Caco-2 (cell line): Measurements from ENCODE around the gene ACOX1. TPM values are rescaled to one million over a fixed set of nuclear protein-coding genes. Genes with fewer than 3 reads are reported as not detected.

Experiments
- BruUV-seq: library from RNA; stranded (reverse); fragments of 400-500 nt; replicated peaks from 2 replicates; lab custom pipeline; 2021; lab: Mats Ljungman, UMichigan
- CTCF ChIA-PET: fragments of 300-600 bp; sonication (Branson Sonifier 250); formaldehyde crosslinking; loops from one replicate; lab custom pipeline; 2022; ENCODE audit warnings: antibody characterized with exemption; lab: Charles Lee
- POLR2A ChIA-PET: fragments of 300-600 bp; sonication (Branson Sonifier 250); formaldehyde crosslinking; loops from one replicate; lab custom pipeline; 2022; ENCODE audit warnings: antibody characterized with exemption; lab: Charles Lee
- DNase-seq, 2 experiments: peaks; one replicate each; pipeline versions ENCODE4 v3.0.0 to v3.0.0-alpha.2; 2020 to 2022
- H3K27me3 ChIP-seq: replicated peaks from 2 replicates; pipeline ENCODE4 v1.6.0; 2011; ENCODE audit warnings: low read length; ENCODE audit not compliant: control insufficient read depth, insufficient read depth
- H3K36me3 ChIP-seq: 2 replicates; pipeline ENCODE4 v1.5.1; 2011; ENCODE audit warnings: low read length; ENCODE audit not compliant: control insufficient read depth, insufficient read depth
- H3K4me1 ChIP-seq: fragments of 250-450 bp; sonication (Bioruptor Pico); 2 replicates; pipeline ENCODE4 v1.5.1; 2020; ENCODE audit warnings: mild to moderate bottlenecking
- H3K4me3 ChIP-seq: 2 replicates; pipeline ENCODE4 v1.5.1; 2011; ENCODE audit warnings: low read depth, mild to moderate bottlenecking, control low read depth, low read length
- H3K9me3 ChIP-seq: fragments of 250-450 bp; sonication (Bioruptor Pico); 2 replicates; pipeline ENCODE4 v1.5.1; 2020; ENCODE audit warnings: mild to moderate bottlenecking, moderate library complexity
- H3K27ac Mint-ChIP-seq: one replicate; pipeline ENCODE4 v1.8.0; 2022; ENCODE audit warnings: mixed read lengths; ENCODE audit not compliant: unreplicated experiment
- H3K27me3 Mint-ChIP-seq: one replicate; pipeline ENCODE4 v1.8.0; 2022; ENCODE audit warnings: mixed read lengths; ENCODE audit not compliant: insufficient read depth, unreplicated experiment
- H3K36me3 Mint-ChIP-seq: one replicate; pipeline ENCODE4 v1.8.0; 2022; ENCODE audit warnings: mild to moderate bottlenecking, mixed read lengths; ENCODE audit not compliant: insufficient read depth, unreplicated experiment
- H3K4me1 Mint-ChIP-seq: one replicate; pipeline ENCODE4 v1.8.0; 2022; ENCODE audit warnings: low read depth, mixed read lengths; ENCODE audit not compliant: unreplicated experiment
- H3K4me3 Mint-ChIP-seq: one replicate; pipeline ENCODE4 v1.8.0; 2022; ENCODE audit warnings: mild to moderate bottlenecking, moderate library complexity, mixed read lengths; ENCODE audit not compliant: unreplicated experiment
- H3K9me3 Mint-ChIP-seq: one replicate; pipeline ENCODE4 v1.8.0; 2022; ENCODE audit warnings: mixed read lengths; ENCODE audit not compliant: unreplicated experiment
- intact Hi-C: fragments of 100-400 bp; cut with micrococcal nuclease; formaldehyde crosslinking; loops from one replicate; pipeline ENCODE4 v1.10.0; 2022; ENCODE audit not compliant: unreplicated experiment
- total RNA-seq: library from RNA; stranded (reverse); gene quantifications from 2 replicates; pipeline ENCODE4 v1.2.3, GENCODE V29; 2022
- TF ChIP-seq, protein P1 (sequence below), 2 experiments: fragments of 200-600 bp in 1 of 2; IDR thresholded peaks; 1 replicate in 1 of 2; 2 replicates in 1 of 2; pipeline versions ENCODE4 v1.5.1 to v1.8.0; 2011 to 2022; ENCODE audit warnings: antibody characterized with exemption in 1 of 2, control low read depth in 1 of 2, inconsistent platforms in 1 of 2, low read depth in 1 of 2, low read length in 1 of 2, mild to moderate bottlenecking in 1 of 2, moderate library complexity in 1 of 2; ENCODE audit not compliant: insufficient read depth in 1 of 2, severe bottlenecking in 1 of 2, unreplicated experiment in 1 of 2

ACOX1 gene
- total RNA-seq, 1 experiment from 2014 or later, result 48.3 TPM

DNA sequence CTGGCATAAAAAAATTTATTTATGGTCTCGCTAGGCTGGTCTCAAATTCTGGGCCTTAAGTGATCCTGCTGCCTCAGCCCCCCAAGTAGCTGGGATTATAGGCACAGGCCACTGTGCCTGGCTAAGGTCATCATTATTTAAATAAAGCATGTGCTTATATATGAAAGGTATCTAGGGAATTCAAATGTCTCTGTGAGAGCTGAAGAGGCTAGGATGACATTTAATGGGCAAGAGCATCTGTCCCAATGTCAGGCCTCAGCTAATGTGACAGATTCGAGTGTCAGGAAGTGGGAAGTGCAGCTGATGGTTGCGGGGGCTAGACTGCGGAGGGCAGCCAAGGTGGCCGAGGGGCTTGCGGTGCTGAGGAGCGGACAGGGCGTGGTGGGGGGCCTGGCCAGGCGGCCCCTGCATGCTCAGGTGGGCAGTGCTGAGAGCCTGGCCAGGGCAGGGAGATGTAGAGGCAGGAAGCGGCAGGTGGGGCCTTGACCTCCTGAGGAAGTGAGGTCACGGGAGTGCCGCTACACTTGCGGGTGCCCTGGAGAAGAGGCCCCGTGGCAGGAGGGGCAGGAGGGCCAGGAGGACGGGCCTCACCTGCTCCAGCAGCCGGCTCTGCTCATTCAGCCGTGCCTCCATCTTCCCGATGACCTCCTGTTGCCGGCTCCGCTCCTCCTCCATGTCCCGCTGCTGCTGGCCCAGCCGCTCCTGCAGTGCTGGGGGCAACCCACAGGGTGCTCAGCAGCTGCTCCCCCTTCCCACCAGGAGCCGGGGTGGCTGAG lies 61.6 kb downstream of the ACOX1 start:
- Mint-ChIP-seq H3K27me3 (no peaks in the 10 kb centered on the region), H3K4me1 (peaks cover 6% of the 10 kb centered on the region), H3K36me3 (peaks cover 6% of the 10 kb centered on the region), H3K4me3 (no peak overlapping the region), H3K27ac (no peak overlapping the region), H3K9me3 (no peaks in the 10 kb centered on the region)
- intact Hi-C loops, result no loop called here
- Histone ChIP-seq H3K36me3 (no peaks in the 10 kb centered on the region; the same call in 1 of the 2 replicates), H3K4me1 (no peaks in the 10 kb centered on the region), H3K4me3 (no peak overlapping the region), H3K9me3 (no peaks in the 10 kb centered on the region), H3K27me3 (no peaks in the 10 kb centered on the region)
- no TSS peak for BruUV-seq
- CTCF ChIA-PET, result interaction anchor here (1.3 kb wide), 1 partner anchor 97 kb away, joined by 3 read pairs; no protein-coding TSS in a partner anchor
- POLR2A ChIA-PET, result interaction anchor here (0.5 kb wide), 1 partner anchor 13 kb away, joined by 9 read pairs; no protein-coding TSS in a partner anchor
- DNase-seq, result no peak
- TF ChIP-seq, protein P1, sequence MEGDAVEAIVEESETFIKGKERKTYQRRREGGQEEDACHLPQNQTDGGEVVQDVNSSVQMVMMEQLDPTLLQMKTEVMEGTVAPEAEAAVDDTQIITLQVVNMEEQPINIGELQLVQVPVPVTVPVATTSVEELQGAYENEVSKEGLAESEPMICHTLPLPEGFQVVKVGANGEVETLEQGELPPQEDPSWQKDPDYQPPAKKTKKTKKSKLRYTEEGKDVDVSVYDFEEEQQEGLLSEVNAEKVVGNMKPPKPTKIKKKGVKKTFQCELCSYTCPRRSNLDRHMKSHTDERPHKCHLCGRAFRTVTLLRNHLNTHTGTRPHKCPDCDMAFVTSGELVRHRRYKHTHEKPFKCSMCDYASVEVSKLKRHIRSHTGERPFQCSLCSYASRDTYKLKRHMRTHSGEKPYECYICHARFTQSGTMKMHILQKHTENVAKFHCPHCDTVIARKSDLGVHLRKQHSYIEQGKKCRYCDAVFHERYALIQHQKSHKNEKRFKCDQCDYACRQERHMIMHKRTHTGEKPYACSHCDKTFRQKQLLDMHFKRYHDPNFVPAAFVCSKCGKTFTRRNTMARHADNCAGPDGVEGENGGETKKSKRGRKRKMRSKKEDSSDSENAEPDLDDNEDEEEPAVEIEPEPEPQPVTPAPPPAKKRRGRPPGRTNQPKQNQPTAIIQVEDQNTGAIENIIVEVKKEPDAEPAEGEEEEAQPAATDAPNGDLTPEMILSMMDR (IDR thresholded peaks at IDR 0.05; ENCODE audit: insufficient read depth in 1 of 2, low read depth in 1 of 2, low read length in 1 of 2, severe bottlenecking in 1 of 2, unreplicated experiment in 1 of 2), result no peak

DNA sequence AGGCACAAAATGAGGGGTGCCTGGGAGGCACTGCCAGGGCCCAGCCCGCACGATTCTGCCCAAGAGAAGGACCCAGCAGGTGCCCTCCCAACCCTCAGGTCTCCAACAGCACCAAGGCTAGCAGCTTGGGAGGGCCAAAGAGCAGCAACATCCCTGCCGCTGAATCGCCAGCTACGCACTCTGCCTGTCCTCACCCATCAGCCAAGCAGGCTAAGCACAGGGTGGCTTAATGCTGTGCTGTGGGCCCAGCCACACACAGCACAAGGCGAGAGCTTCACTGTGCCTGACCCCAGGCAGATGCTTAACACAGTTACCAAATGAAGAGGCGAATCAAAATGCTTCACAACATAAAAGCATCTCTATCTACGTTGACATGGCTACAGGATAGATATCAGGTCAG lies 63.7 kb downstream of the ACOX1 start:
- H3K27ac Mint-ChIP-seq, result no peak overlapping the region
- H3K9me3 Mint-ChIP-seq, result no peaks in the 10 kb centered on the region
- no peaks in the 10 kb centered on the region for H3K27me3 ChIP-seq
- no peaks in the 10 kb centered on the region for H3K27me3 Mint-ChIP-seq
- POLR2A ChIA-PET, result no interaction called here
- no peak for DNase-seq
- TF ChIP-seq, protein P1 (IDR thresholded peaks at IDR 0.05; ENCODE audit: insufficient read depth in 1 of 2, low read depth in 1 of 2, low read length in 1 of 2, severe bottlenecking in 1 of 2, unreplicated experiment in 1 of 2), result no peak
- CTCF ChIA-PET, result interaction anchor here (0.6 kb wide), 1 partner anchor 63 kb away, joined by 4 read pairs; no protein-coding TSS in a partner anchor
- no TSS peak for BruUV-seq
- no peaks in the 10 kb centered on the region for H3K4me1 ChIP-seq
- peaks cover 6% of the 10 kb centered on the region for H3K36me3 Mint-ChIP-seq
- intact Hi-C loops, result no loop called here
- H3K4me3 ChIP-seq, result no peak overlapping the region
- no peaks in the 10 kb centered on the region for H3K36me3 ChIP-seq
- no peaks in the 10 kb centered on the region for H3K9me3 ChIP-seq
- peaks cover 6% of the 10 kb centered on the region for H3K4me1 Mint-ChIP-seq
- H3K4me3 Mint-ChIP-seq, result no peak overlapping the region

- TF ChIP-seq, protein P1 (IDR thresholded peaks at IDR 0.05; ENCODE audit: insufficient read depth in 1 of 2, low read depth in 1 of 2, low read length in 1 of 2, severe bottlenecking in 1 of 2, unreplicated experiment in 1 of 2), result no peak
- Histone ChIP-seq H3K36me3 (no peaks in the 10 kb centered on the region), H3K9me3 (no peaks in the 10 kb centered on the region), H3K27me3 (no peaks in the 10 kb centered on the region), H3K4me1 (no peaks in the 10 kb centered on the region), H3K4me3 (no peak overlapping the region)
- H3K4me3 Mint-ChIP-seq, result no peak overlapping the region
- peaks cover 6% of the 10 kb centered on the region for H3K36me3 Mint-ChIP-seq
- no peak for DNase-seq
- peaks cover 6% of the 10 kb centered on the region for H3K4me1 Mint-ChIP-seq
- no peaks in the 10 kb centered on the region for H3K9me3 Mint-ChIP-seq
- ChIA-PET POLR2A (no interaction called here), CTCF (interaction anchor here (0.6 kb wide), 1 partner anchor 19 kb away, joined by 5 read pairs; no protein-coding TSS in a partner anchor)
- no peak overlapping the region for H3K27ac Mint-ChIP-seq
- no peaks in the 10 kb centered on the region for H3K27me3 Mint-ChIP-seq
- intact Hi-C loops, result no loop called here
- no TSS peak for BruUV-seq
Observed at GRCh38 chr17:75914643-75915267, 64.2 kb downstream of the ACOX1 start.
